Measurements from ENCODE around the gene HTT. TPM values are rescaled to one million over a fixed set of nuclear protein-coding genes. Genes with fewer than 3 reads are reported as not detected.

Gene HTT
- total and polyA plus RNA-seq, 4 donors = 38.9 to 51.5 (median 40.9) TPM

DNA sequence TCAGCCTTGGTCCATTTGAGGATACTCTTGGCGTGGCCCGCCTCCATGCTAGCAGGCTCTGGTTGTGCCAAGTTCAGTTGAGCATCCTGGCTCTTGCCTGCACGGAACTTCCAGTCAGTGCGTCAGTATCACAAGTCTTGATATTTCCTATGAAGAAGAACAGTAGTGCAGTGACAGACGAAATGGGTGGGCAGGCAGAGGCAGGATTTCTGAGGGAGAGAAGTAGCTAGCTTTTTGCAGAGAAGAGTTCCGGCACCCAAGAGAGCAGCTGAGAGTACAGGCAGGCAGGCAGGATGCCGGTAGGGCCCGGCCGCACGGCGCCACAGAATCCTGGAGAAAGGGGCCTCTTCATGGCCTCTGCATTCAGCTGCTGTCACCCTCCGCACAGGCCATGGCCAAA is 118.3 kb downstream of the HTT start:
- H3K27me3 ChIP-seq (ENCODE audit: control insufficient read depth, insufficient read depth, low read length) = no peaks in the 10 kb centered on the region
- H3K9me3 ChIP-seq (ENCODE audit: control insufficient read depth, insufficient read depth, low read length) = no peaks in the 10 kb centered on the region
- H3K36me3 ChIP-seq (ENCODE audit: control insufficient read depth, insufficient read depth, low read length) = peaks cover 43% of the 10 kb centered on the region
- no peak overlapping the region for H3K4me3 ChIP-seq (ENCODE audit: low read depth, low read length)
- no peaks in the 10 kb centered on the region for H3K4me1 ChIP-seq (ENCODE audit: control insufficient read depth, insufficient read depth, low read length)
- DNase-seq (ENCODE audit: low read depth in 4 of 6, low spot score in 6 of 6) = no peak
- H3K27ac ChIP-seq (ENCODE audit: low read depth, low read length) = no peak overlapping the region
- WGBS (ENCODE audit: insufficient coverage) = 95% methylated on average over 11 of the region's 12 CpGs

DNA sequence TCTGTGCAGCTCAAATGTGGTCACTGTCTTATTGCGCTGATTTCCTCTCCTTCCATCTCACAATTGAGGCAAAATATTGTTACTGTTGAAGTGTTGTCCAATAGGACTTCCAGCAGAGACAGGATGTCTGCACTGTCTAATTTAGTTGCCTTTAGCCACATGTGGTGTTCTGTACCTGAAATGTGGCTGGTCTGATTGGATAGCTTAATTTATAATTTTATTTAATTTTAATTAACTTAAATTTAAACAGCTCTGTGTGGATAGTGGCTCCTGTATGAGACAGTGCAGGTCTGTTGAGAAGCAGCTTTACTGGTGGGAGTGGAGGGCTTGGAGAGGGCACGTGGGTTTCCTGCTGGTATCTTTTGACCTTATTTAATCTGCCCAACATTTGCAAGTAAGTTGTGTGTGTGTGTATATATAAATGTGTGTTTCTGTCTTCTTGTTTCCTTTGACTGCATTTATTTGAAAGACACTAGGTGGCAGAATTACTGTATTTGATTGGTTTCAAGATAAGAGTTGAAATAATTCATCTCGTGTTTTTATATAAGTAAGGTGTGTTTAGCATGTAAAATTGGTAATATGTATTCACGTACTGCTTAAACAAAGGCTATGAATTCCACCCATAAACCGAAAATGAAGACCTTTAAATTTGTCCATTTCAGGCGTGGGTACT is 119.2 kb downstream of the HTT start:
- H3K27me3 ChIP-seq (ENCODE audit: control insufficient read depth, insufficient read depth, low read length) = no peaks in the 10 kb centered on the region
- H3K9me3 ChIP-seq (ENCODE audit: control insufficient read depth, insufficient read depth, low read length) = no peaks in the 10 kb centered on the region
- H3K4me1 ChIP-seq (ENCODE audit: control insufficient read depth, insufficient read depth, low read length) = no peaks in the 10 kb centered on the region
- H3K36me3 ChIP-seq (ENCODE audit: control insufficient read depth, insufficient read depth, low read length) = peaks cover 46% of the 10 kb centered on the region
- peak in 2 of 6 donors; percentile 38 to 69 for DNase-seq (ENCODE audit: low read depth in 4 of 6, low spot score in 6 of 6)
- WGBS (ENCODE audit: insufficient coverage) = 80% methylated on average over 1 of the region's 6 CpGs
- no peak overlapping the region for H3K27ac ChIP-seq (ENCODE audit: low read depth, low read length)
- no peak overlapping the region for H3K4me3 ChIP-seq (ENCODE audit: low read depth, low read length)

GRCh38 chr4:3196670-3197359 is 122.3 kb downstream of the HTT start:
- no peak for DNase-seq (ENCODE audit: low read depth in 4 of 6, low spot score in 6 of 6)
- peaks cover 54% of the 10 kb centered on the region for H3K36me3 ChIP-seq (ENCODE audit: control insufficient read depth, insufficient read depth, low read length)
- no peaks in the 10 kb centered on the region for H3K4me1 ChIP-seq (ENCODE audit: control insufficient read depth, insufficient read depth, low read length)
- WGBS (ENCODE audit: insufficient coverage) = 95% methylated on average over 7 of the region's 7 CpGs
- H3K9me3 ChIP-seq (ENCODE audit: control insufficient read depth, insufficient read depth, low read length) = no peaks in the 10 kb centered on the region
- H3K27ac ChIP-seq (ENCODE audit: low read depth, low read length) = no peak overlapping the region
- H3K4me3 ChIP-seq (ENCODE audit: low read depth, low read length) = no peak overlapping the region
- no peaks in the 10 kb centered on the region for H3K27me3 ChIP-seq (ENCODE audit: control insufficient read depth, insufficient read depth, low read length)

GRCh38 chr4:3197366-3198105 is 123.1 kb downstream of the HTT start:
- H3K36me3 ChIP-seq (ENCODE audit: control insufficient read depth, insufficient read depth, low read length) = peaks cover 57% of the 10 kb centered on the region

DNA sequence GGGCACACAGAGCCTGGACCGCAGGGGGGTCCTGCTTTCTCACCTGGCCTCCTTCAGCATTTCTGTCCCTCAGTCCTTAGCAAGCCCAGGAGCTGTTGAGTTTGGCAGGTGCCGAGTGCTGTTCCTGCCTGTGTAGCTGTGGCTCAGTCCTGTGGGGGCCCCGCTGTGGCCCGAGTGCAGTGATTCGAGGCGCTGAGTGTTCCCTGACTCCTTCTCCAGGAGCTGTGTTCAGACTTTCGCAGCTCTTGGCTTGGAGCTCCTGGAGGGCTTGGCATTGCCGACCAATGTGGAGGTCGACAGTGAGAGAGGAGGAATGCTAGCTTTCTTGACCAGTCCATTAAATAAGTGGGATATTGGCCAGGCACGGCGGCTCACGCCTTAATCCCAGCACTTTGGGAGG is 124.4 kb downstream of the HTT start:
- Histone ChIP-seq H3K4me3 (ENCODE audit: low read depth, low read length) (no peak overlapping the region), H3K4me1 (ENCODE audit: control insufficient read depth, insufficient read depth, low read length) (peaks cover 7% of the 10 kb centered on the region), H3K27ac (ENCODE audit: low read depth, low read length) (no peak overlapping the region), H3K36me3 (ENCODE audit: control insufficient read depth, insufficient read depth, low read length) (peaks cover 63% of the 10 kb centered on the region), H3K27me3 (ENCODE audit: control insufficient read depth, insufficient read depth, low read length) (no peaks in the 10 kb centered on the region), H3K9me3 (ENCODE audit: control insufficient read depth, insufficient read depth, low read length) (no peaks in the 10 kb centered on the region)
- no peak for DNase-seq (ENCODE audit: low read depth in 4 of 6, low spot score in 6 of 6)
- WGBS (ENCODE audit: insufficient coverage) = 97% methylated on average over 12 of the region's 12 CpGs

More at GRCh38 chr4:3197366-3198105, 123.1 kb downstream of the HTT start:
- H3K9me3 ChIP-seq (ENCODE audit: control insufficient read depth, insufficient read depth, low read length) = no peaks in the 10 kb centered on the region
- H3K4me3 ChIP-seq (ENCODE audit: low read depth, low read length) = no peak overlapping the region
- WGBS (ENCODE audit: insufficient coverage) = 95% methylated on average over 9 of the region's 9 CpGs
- H3K27me3 ChIP-seq (ENCODE audit: control insufficient read depth, insufficient read depth, low read length) = no peaks in the 10 kb centered on the region
- H3K4me1 ChIP-seq (ENCODE audit: control insufficient read depth, insufficient read depth, low read length) = no peaks in the 10 kb centered on the region
- no peak overlapping the region for H3K27ac ChIP-seq (ENCODE audit: low read depth, low read length)
- no peak for DNase-seq (ENCODE audit: low read depth in 4 of 6, low spot score in 6 of 6)

DNA sequence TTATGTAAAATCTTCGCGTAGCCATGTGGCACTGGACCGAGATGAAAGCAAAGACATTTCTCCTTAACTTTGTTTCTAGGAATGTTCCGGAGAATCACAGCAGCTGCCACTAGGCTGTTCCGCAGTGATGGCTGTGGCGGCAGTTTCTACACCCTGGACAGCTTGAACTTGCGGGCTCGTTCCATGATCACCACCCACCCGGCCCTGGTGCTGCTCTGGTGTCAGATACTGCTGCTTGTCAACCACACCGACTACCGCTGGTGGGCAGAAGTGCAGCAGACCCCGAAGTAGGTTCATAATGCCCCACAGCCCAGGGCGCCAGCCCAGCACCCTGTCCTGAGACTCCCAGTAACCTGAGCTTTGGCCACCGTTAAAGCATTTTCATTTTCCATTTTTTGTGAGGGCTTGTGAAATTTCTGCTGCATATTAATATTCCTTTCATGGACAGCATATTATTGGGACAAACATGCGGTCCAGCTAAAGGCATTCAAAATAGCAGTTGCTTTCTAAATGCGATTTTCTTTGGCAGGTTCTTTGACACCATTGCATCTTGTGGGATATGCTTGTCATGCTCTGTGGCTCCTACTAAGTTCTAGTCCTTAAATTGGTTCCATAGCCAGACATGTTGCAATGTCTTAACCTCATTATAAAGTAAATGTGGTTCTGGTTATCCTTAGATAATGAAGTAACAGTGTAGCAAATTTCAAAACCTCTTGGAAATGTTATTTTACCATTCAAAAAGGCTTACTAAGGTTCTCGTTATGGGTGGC is 125.4 kb downstream of the HTT start:
- Histone ChIP-seq H3K36me3 (ENCODE audit: control insufficient read depth, insufficient read depth, low read length) (peaks cover 65% of the 10 kb centered on the region), H3K4me1 (ENCODE audit: control insufficient read depth, insufficient read depth, low read length) (peaks cover 7% of the 10 kb centered on the region), H3K27ac (ENCODE audit: low read depth, low read length) (no peak overlapping the region), H3K27me3 (ENCODE audit: control insufficient read depth, insufficient read depth, low read length) (no peaks in the 10 kb centered on the region), H3K9me3 (ENCODE audit: control insufficient read depth, insufficient read depth, low read length) (no peaks in the 10 kb centered on the region), H3K4me3 (ENCODE audit: low read depth, low read length) (no peak overlapping the region)
- 97% methylated on average over 15 of the region's 17 CpGs for WGBS (ENCODE audit: insufficient coverage)
- DNase-seq (ENCODE audit: low read depth in 4 of 6, low spot score in 6 of 6) = no peak

DNA sequence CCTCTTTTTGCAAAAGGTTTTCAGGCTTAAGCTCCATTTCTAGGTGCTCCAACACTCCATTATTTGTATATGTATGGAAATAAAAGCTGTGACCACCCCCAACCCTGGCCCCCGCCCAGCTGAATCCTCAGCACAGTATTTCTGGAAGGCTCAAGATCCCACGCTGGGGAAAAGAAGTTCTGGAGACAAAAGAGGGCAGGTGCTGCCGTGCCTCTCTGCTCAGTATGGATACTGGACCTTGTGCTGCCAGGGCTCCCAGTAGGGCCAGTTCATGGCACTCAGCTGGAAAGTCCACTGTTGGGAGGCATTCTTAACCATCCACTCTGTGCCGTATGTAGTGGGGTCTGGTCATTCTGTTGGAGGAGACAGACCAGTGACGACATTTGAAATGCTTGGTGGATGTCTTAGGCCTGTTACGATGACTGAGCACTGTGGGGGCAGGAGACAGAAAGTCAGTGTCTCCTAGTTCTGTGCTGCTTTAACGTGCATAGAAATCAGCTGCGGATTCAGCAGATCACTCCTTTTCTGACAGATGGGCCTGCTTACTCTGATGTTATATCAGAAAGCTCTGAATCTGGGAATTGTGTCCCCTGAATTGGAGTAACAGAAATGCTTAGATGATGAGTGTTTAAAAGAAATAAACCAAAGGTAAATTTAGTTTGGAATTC is 126.1 kb downstream of the HTT start:
- Histone ChIP-seq H3K36me3 (ENCODE audit: control insufficient read depth, insufficient read depth, low read length) (peaks cover 60% of the 10 kb centered on the region), H3K4me3 (ENCODE audit: low read depth, low read length) (no peak overlapping the region), H3K9me3 (ENCODE audit: control insufficient read depth, insufficient read depth, low read length) (no peaks in the 10 kb centered on the region), H3K27me3 (ENCODE audit: control insufficient read depth, insufficient read depth, low read length) (no peaks in the 10 kb centered on the region), H3K4me1 (ENCODE audit: control insufficient read depth, insufficient read depth, low read length) (peaks cover 7% of the 10 kb centered on the region), H3K27ac (ENCODE audit: low read depth, low read length) (no peak overlapping the region)
- 74% methylated on average over 7 of the region's 8 CpGs for WGBS (ENCODE audit: insufficient coverage)
- no peak for DNase-seq (ENCODE audit: low read depth in 4 of 6, low spot score in 6 of 6)

- peak in 1 of 6 donors; percentile 21 for DNase-seq (ENCODE audit: low read depth in 4 of 6, low spot score in 6 of 6)
- no peak overlapping the region for H3K27ac ChIP-seq (ENCODE audit: low read depth, low read length)
These were observed 127.5 kb downstream of the HTT start for GRCh38 chr4:3201718-3202702.

More at GRCh38 chr4:3201718-3202702, 127.5 kb downstream of the HTT start:
- Histone ChIP-seq H3K4me3 (ENCODE audit: low read depth, low read length) (no peak overlapping the region), H3K36me3 (ENCODE audit: control insufficient read depth, insufficient read depth, low read length) (peaks cover 57% of the 10 kb centered on the region), H3K9me3 (ENCODE audit: control insufficient read depth, insufficient read depth, low read length) (no peaks in the 10 kb centered on the region), H3K27me3 (ENCODE audit: control insufficient read depth, insufficient read depth, low read length) (no peaks in the 10 kb centered on the region), H3K4me1 (ENCODE audit: control insufficient read depth, insufficient read depth, low read length) (peaks cover 7% of the 10 kb centered on the region)
- 65% methylated on average over 4 of the region's 11 CpGs for WGBS (ENCODE audit: insufficient coverage)
